PFSK-1 (cell line): Measurements from ENCODE around the gene SLC25A42.
A peak's percentile ranks its signal among the peaks of the same experiment; 100 is the strongest.

Experiments used
- POLR2AphosphoS5 ChIP-seq: IDR thresholded peaks from 2 replicates; pipeline ENCODE4 v1.6.1; 2012; ENCODE audit warnings: low read depth, mild to moderate bottlenecking, control low read depth, low read length, moderate library complexity
- SIN3A ChIP-seq: IDR thresholded peaks from 2 replicates; pipeline ENCODE4 v1.6.1; 2012; ENCODE audit warnings: mild to moderate bottlenecking, low read length, moderate library complexity, borderline replicate concordance; ENCODE audit not compliant: insufficient read depth
- TAF1 ChIP-seq: IDR thresholded peaks from 2 replicates; pipeline ENCODE4 v1.6.1; 2012; ENCODE audit warnings: low read length, control low read depth, borderline replicate concordance; ENCODE audit not compliant: insufficient read depth
- TF ChIP-seq, protein P1 (sequence below), 2 experiments: IDR thresholded peaks; 2 replicates each; pipeline versions ENCODE4 v1.6.1 to v1.8.0; 2011 to 2012; ENCODE audit warnings: low read depth in 2 of 2, low read length in 2 of 2, control low read depth in 1 of 2, inconsistent platforms in 1 of 2, mild to moderate bottlenecking in 1 of 2, moderate library complexity in 1 of 2; ENCODE audit not compliant: insufficient read depth in 1 of 2

DNA sequence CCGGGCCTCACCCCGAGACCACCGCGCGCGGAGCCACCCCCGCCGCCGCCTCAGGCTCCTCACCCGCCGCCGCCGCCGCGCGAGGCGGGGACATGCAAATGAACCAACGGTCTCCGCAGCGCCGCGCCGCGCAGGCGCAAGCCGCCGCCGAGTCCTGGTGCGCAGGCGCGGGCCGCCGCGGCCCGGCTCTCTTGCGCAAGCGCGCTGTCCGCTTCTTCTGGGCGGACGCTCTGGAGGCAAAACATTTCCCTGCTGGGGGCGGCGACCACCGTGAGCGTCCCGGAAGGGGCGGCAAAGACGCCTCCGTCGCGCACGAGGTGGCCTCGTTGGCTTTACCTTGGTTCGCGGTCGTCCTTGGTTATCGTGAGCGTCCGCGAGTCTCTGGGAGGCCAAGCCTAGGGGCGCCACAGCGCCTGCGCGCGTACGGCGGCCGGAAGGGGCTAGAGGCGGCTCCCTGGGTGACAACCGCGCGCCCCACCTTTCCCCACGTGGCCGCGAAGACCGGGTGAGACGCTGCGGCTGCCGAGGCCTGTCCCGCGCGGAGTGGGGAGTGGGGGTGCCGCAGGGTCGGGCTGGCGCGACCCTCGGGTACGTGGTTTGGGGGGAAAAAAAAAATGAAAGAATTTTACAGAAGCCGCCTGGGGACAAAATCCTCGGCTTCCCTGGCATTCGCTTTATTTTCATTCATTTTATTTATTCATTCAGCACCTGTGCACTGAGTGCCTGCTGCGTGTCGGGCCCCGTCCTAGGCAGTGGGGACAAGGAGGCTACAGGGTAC lies 30.2 kb upstream of the SLC25A42 start, which contains the start of the genes ARMC6 and SUGP2:
- TF ChIP-seq POLR2AphosphoS5 (no peak; the same call in 1 of the 2 replicates), SIN3A (no peak), TAF1 (peak; percentile 45; the same call in 1 of the 2 replicates)
- TF ChIP-seq, protein P1, sequence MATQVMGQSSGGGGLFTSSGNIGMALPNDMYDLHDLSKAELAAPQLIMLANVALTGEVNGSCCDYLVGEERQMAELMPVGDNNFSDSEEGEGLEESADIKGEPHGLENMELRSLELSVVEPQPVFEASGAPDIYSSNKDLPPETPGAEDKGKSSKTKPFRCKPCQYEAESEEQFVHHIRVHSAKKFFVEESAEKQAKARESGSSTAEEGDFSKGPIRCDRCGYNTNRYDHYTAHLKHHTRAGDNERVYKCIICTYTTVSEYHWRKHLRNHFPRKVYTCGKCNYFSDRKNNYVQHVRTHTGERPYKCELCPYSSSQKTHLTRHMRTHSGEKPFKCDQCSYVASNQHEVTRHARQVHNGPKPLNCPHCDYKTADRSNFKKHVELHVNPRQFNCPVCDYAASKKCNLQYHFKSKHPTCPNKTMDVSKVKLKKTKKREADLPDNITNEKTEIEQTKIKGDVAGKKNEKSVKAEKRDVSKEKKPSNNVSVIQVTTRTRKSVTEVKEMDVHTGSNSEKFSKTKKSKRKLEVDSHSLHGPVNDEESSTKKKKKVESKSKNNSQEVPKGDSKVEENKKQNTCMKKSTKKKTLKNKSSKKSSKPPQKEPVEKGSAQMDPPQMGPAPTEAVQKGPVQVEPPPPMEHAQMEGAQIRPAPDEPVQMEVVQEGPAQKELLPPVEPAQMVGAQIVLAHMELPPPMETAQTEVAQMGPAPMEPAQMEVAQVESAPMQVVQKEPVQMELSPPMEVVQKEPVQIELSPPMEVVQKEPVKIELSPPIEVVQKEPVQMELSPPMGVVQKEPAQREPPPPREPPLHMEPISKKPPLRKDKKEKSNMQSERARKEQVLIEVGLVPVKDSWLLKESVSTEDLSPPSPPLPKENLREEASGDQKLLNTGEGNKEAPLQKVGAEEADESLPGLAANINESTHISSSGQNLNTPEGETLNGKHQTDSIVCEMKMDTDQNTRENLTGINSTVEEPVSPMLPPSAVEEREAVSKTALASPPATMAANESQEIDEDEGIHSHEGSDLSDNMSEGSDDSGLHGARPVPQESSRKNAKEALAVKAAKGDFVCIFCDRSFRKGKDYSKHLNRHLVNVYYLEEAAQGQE (IDR thresholded peaks at IDR 0.05; ENCODE audit: insufficient read depth in 1 of 2, low read depth in 2 of 2, low read length in 2 of 2): no peak
